Ectodermal cell (in vitro differentiated cells): Measurements from ENCODE around the gene LRRC8D.

Experiments used
- H3K27ac ChIP-seq: 2 replicates; pipeline ENCODE4 v1.7.0; 2013; ENCODE audit warnings: mild to moderate bottlenecking, low read depth, low read length; ENCODE audit not compliant: insufficient read depth, poor library complexity, severe bottlenecking
- H3K27me3 ChIP-seq: 2 replicates; pipeline ENCODE4 v1.7.0; 2013; ENCODE audit warnings: mild to moderate bottlenecking, low read length; ENCODE audit not compliant: insufficient read depth, control insufficient read depth, poor library complexity, severe bottlenecking
- H3K36me3 ChIP-seq: one replicate; pipeline ENCODE4 v1.7.0; 2013; ENCODE audit warnings: low read length; ENCODE audit not compliant: control insufficient read depth, insufficient read depth
- H3K4me1 ChIP-seq: one replicate; pipeline ENCODE4 v1.7.0; 2013; ENCODE audit warnings: low read length; ENCODE audit not compliant: control insufficient read depth, insufficient read depth
- H3K4me3 ChIP-seq: 2 replicates; pipeline ENCODE4 v1.7.0; 2013; ENCODE audit warnings: low read depth, low read length, control low read depth; ENCODE audit not compliant: insufficient read depth
- H3K9me3 ChIP-seq: 2 replicates; pipeline ENCODE4 v1.7.0; 2013; ENCODE audit warnings: mild to moderate bottlenecking, low read length, moderate library complexity; ENCODE audit not compliant: control insufficient read depth
- WGBS, 2 experiments: methylation state at CpG; one replicate each; pipeline ENCODE4 v1.1.7; 2013; ENCODE audit warnings: missing lambda C conversion rate in 2 of 2; 5-methylcytosine and 5-hydroxymethylcytosine counted together

The LRRC8D gene

GRCh38 chr1:89890085-89890752 lies 69.4 kb downstream of the LRRC8D start:
- Histone ChIP-seq H3K36me3 (no peaks in the 10 kb centered on the region), H3K4me3 (no peak overlapping the region), H3K9me3 (no peaks in the 10 kb centered on the region), H3K27me3 (no peaks in the 10 kb centered on the region), H3K4me1 (no peaks in the 10 kb centered on the region), H3K27ac (no peak overlapping the region)
- 92 to 93% methylated on average over 6 to 7 of the region's 7 CpGs for WGBS, 2 experiments

- H3K36me3 ChIP-seq, result no peaks in the 10 kb centered on the region
- WGBS, 2 experiments, result 86% methylated on average over 1 of the region's 1 CpG
- H3K9me3 ChIP-seq, result no peaks in the 10 kb centered on the region
Measured at GRCh38 chr1:89892816-89893215, 72.0 kb downstream of the LRRC8D start.

GRCh38 chr1:89894210-89895201 lies 73.7 kb downstream of the LRRC8D start:
- Histone ChIP-seq H3K36me3 (no peaks in the 10 kb centered on the region), H3K9me3 (no peaks in the 10 kb centered on the region), H3K4me1 (no peaks in the 10 kb centered on the region), H3K27ac (no peak overlapping the region), H3K4me3 (no peak overlapping the region), H3K27me3 (no peaks in the 10 kb centered on the region)
- 98 to 100% methylated on average over 4 of the region's 4 CpGs for WGBS, 2 experiments

More at GRCh38 chr1:89892816-89893215, 72.0 kb downstream of the LRRC8D start:
- no peak overlapping the region for H3K4me3 ChIP-seq
- no peaks in the 10 kb centered on the region for H3K4me1 ChIP-seq
- no peaks in the 10 kb centered on the region for H3K27me3 ChIP-seq
- H3K27ac ChIP-seq, result no peak overlapping the region

- Histone ChIP-seq H3K27me3 (no peaks in the 10 kb centered on the region), H3K4me3 (no peak overlapping the region), H3K36me3 (no peaks in the 10 kb centered on the region), H3K4me1 (no peaks in the 10 kb centered on the region), H3K27ac (no peak overlapping the region), H3K9me3 (no peaks in the 10 kb centered on the region)
- WGBS, 2 experiments, result 94 to 95% methylated on average over 10 of the region's 11 CpGs
Measured at GRCh38 chr1:89896105-89896942, 75.5 kb downstream of the LRRC8D start.

GRCh38 chr1:89897347-89898133 lies 76.7 kb downstream of the LRRC8D start:
- Histone ChIP-seq H3K9me3 (no peaks in the 10 kb centered on the region), H3K4me1 (no peaks in the 10 kb centered on the region), H3K36me3 (no peaks in the 10 kb centered on the region), H3K27me3 (no peaks in the 10 kb centered on the region), H3K27ac (no peak overlapping the region), H3K4me3 (no peak overlapping the region)
- 96 to 98% methylated on average over 8 of the region's 8 CpGs for WGBS, 2 experiments

- Histone ChIP-seq H3K4me1 (no peaks in the 10 kb centered on the region), H3K4me3 (no peak overlapping the region), H3K9me3 (no peaks in the 10 kb centered on the region), H3K27ac (no peak overlapping the region), H3K27me3 (no peaks in the 10 kb centered on the region), H3K36me3 (no peaks in the 10 kb centered on the region)
- WGBS, 2 experiments, result 91 to 97% methylated on average over 6 of the region's 6 CpGs
Measured at GRCh38 chr1:89898150-89898549, 77.3 kb downstream of the LRRC8D start.

- no peak overlapping the region for H3K27ac ChIP-seq
- 92 to 93% methylated on average over 7 of the region's 7 CpGs for WGBS, 2 experiments
- H3K4me3 ChIP-seq, result no peak overlapping the region
- peaks cover 2% of the 10 kb centered on the region for H3K4me1 ChIP-seq
- no peaks in the 10 kb centered on the region for H3K36me3 ChIP-seq
- no peaks in the 10 kb centered on the region for H3K27me3 ChIP-seq
- no peaks in the 10 kb centered on the region for H3K9me3 ChIP-seq
Measured at GRCh38 chr1:89898695-89899470, 78.1 kb downstream of the LRRC8D start.

GRCh38 chr1:89900323-89900722 lies 79.5 kb downstream of the LRRC8D start:
- Histone ChIP-seq H3K9me3 (no peaks in the 10 kb centered on the region), H3K4me3 (no peak overlapping the region), H3K4me1 (peaks cover 16% of the 10 kb centered on the region), H3K27ac (no peak overlapping the region), H3K27me3 (no peaks in the 10 kb centered on the region), H3K36me3 (no peaks in the 10 kb centered on the region)
- 89 to 95% methylated on average over 2 of the region's 2 CpGs for WGBS, 2 experiments
